Type B pancreatic cell (in vitro differentiated cells): ENCODE measurements around the gene CASKIN1. TPM values are rescaled to one million over a fixed set of nuclear protein-coding genes. Genes with fewer than 3 reads are reported as not detected.

Experiments
- DNase-seq: peaks from one replicate; pipeline ENCODE4 v3.0.0; 2021; ENCODE audit warnings: mixed read lengths; ENCODE audit not compliant: unreplicated experiment; ENCODE audit errors: extremely low spot score
- H3K27ac Mint-ChIP-seq: 2 replicates; pipeline ENCODE4 v1.8.0; 2021; ENCODE audit warnings: mild to moderate bottlenecking, mixed read lengths
- H3K27me3 Mint-ChIP-seq: 2 replicates; pipeline ENCODE4 v1.8.0; 2021; ENCODE audit warnings: mixed read lengths
- H3K36me3 Mint-ChIP-seq: 2 replicates; pipeline ENCODE4 v1.8.0; 2021; ENCODE audit warnings: mixed read lengths
- H3K4me1 Mint-ChIP-seq: one replicate; pipeline ENCODE4 v1.8.0; 2021; ENCODE audit warnings: mixed read lengths; ENCODE audit not compliant: unreplicated experiment
- H3K4me3 Mint-ChIP-seq: 2 replicates; pipeline ENCODE4 v1.8.0; 2021; ENCODE audit warnings: mild to moderate bottlenecking, mixed read lengths
- H3K9me3 Mint-ChIP-seq: 2 replicates; pipeline ENCODE4 v1.8.0; 2021; ENCODE audit warnings: mixed read lengths
- CTCF ChIP-seq: fragments of 200-600 bp; sonication (generic); conservative IDR thresholded peaks from 2 replicates; pipeline ENCODE4 v1.5.0; 2021; ENCODE audit warnings: antibody characterized with exemption, mild to moderate bottlenecking
- total RNA-seq: library from RNA; stranded (reverse); gene quantifications from 2 replicates; pipeline ENCODE4 v1.2.1, GENCODE V29; 2021; ENCODE audit warnings: low replicate concordance

The CASKIN1 gene
- total RNA-seq, 1 donor from 2014 or later, result 6.3 TPM

GRCh38 chr16:2186505-2186904 lies 9.9 kb downstream of the CASKIN1 start:
- no peaks in the 10 kb centered on the region for H3K27me3 Mint-ChIP-seq
- H3K36me3 Mint-ChIP-seq, result no peaks in the 10 kb centered on the region
- H3K27ac Mint-ChIP-seq, result no peak overlapping the region
- DNase-seq, result no peak
- no peak overlapping the region for H3K4me3 Mint-ChIP-seq
- peaks cover 3% of the 10 kb centered on the region for H3K4me1 Mint-ChIP-seq
- H3K9me3 Mint-ChIP-seq, result no peaks in the 10 kb centered on the region
- no peak for TF ChIP-seq CTCF

- Mint-ChIP-seq H3K27ac (no peak overlapping the region), H3K4me1 (peaks cover 3% of the 10 kb centered on the region), H3K4me3 (no peak overlapping the region), H3K27me3 (no peaks in the 10 kb centered on the region), H3K9me3 (no peaks in the 10 kb centered on the region), H3K36me3 (no peaks in the 10 kb centered on the region)
- TF ChIP-seq CTCF, result no peak
- no peak for DNase-seq
These were observed 10.3 kb downstream of the CASKIN1 start for GRCh38 chr16:2186064-2186463.

- H3K27me3 Mint-ChIP-seq, result no peaks in the 10 kb centered on the region
- no peaks in the 10 kb centered on the region for H3K9me3 Mint-ChIP-seq
- H3K27ac Mint-ChIP-seq, result no peak overlapping the region
- no peak overlapping the region for H3K4me3 Mint-ChIP-seq
- no peak for DNase-seq
- H3K4me1 Mint-ChIP-seq, result peaks cover 3% of the 10 kb centered on the region
- H3K36me3 Mint-ChIP-seq, result no peaks in the 10 kb centered on the region
- no peak for TF ChIP-seq CTCF
These were observed 11.4 kb downstream of the CASKIN1 start for GRCh38 chr16:2184962-2185361.

- H3K36me3 Mint-ChIP-seq, result no peaks in the 10 kb centered on the region
- no peaks in the 10 kb centered on the region for H3K9me3 Mint-ChIP-seq
- no peaks in the 10 kb centered on the region for H3K27me3 Mint-ChIP-seq
- no peak for TF ChIP-seq CTCF
- no peak for DNase-seq
- H3K4me3 Mint-ChIP-seq, result no peak overlapping the region
- H3K27ac Mint-ChIP-seq, result no peak overlapping the region
- peaks cover 3% of the 10 kb centered on the region for H3K4me1 Mint-ChIP-seq
These were observed 12.1 kb downstream of the CASKIN1 start for GRCh38 chr16:2184346-2184745.

GRCh38 chr16:2183671-2184070 lies 12.7 kb downstream of the CASKIN1 start:
- DNase-seq, result no peak
- H3K27me3 Mint-ChIP-seq, result no peaks in the 10 kb centered on the region
- H3K36me3 Mint-ChIP-seq, result no peaks in the 10 kb centered on the region
- H3K4me1 Mint-ChIP-seq, result peaks cover 3% of the 10 kb centered on the region
- H3K27ac Mint-ChIP-seq, result no peak overlapping the region
- no peaks in the 10 kb centered on the region for H3K9me3 Mint-ChIP-seq
- no peak overlapping the region for H3K4me3 Mint-ChIP-seq
- TF ChIP-seq CTCF, result no peak

GRCh38 chr16:2181952-2182351 lies 14.5 kb downstream of the CASKIN1 start:
- H3K9me3 Mint-ChIP-seq, result no peaks in the 10 kb centered on the region
- H3K27me3 Mint-ChIP-seq, result no peaks in the 10 kb centered on the region
- no peak for DNase-seq
- peak overlapping the region; percentile 23 for H3K4me3 Mint-ChIP-seq
- no peak for TF ChIP-seq CTCF
- peaks cover 4% of the 10 kb centered on the region for H3K36me3 Mint-ChIP-seq
- H3K27ac Mint-ChIP-seq, result no peak overlapping the region
- H3K4me1 Mint-ChIP-seq, result peaks cover 3% of the 10 kb centered on the region
